SJCRH30 (cell line): ENCODE measurements around the gene SIRT4. TPM values are rescaled to one million over a fixed set of nuclear protein-coding genes. Genes with fewer than 3 reads are reported as not detected.
A peak's percentile ranks its signal among the peaks of the same experiment; 100 is the strongest.

ENCODE experiments used
- DNase-seq, 2 experiments: peaks; one replicate each; pipeline ENCODE4 v3.0.0-alpha.2; 2015 to 2020
- H3K27ac ChIP-seq: fragments of 250-450 bp; sonication (Bioruptor Pico); 2 replicates; pipeline ENCODE4 v1.5.1; 2020; ENCODE audit warnings: mild to moderate bottlenecking, moderate library complexity
- H3K27me3 ChIP-seq: fragments of 250-450 bp; sonication (Bioruptor Pico); 2 replicates; pipeline ENCODE4 v1.5.1; 2020; ENCODE audit warnings: mild to moderate bottlenecking, moderate library complexity
- H3K36me3 ChIP-seq: fragments of 250-450 bp; sonication (Bioruptor Pico); 2 replicates; pipeline ENCODE4 v1.5.1; 2020; ENCODE audit warnings: mild to moderate bottlenecking, moderate library complexity
- H3K4me1 ChIP-seq: fragments of 250-450 bp; sonication (Bioruptor Pico); 2 replicates; pipeline ENCODE4 v1.5.1; 2020; ENCODE audit warnings: mild to moderate bottlenecking, moderate library complexity
- H3K4me3 ChIP-seq: fragments of 250-450 bp; sonication (Bioruptor Pico); 2 replicates; pipeline ENCODE4 v1.5.1; 2020; ENCODE audit warnings: mild to moderate bottlenecking, moderate library complexity
- H3K9me3 ChIP-seq: fragments of 250-450 bp; sonication (Bioruptor Pico); replicated peaks from 2 replicates; pipeline ENCODE4 v1.5.1; 2020; ENCODE audit warnings: mild to moderate bottlenecking, moderate library complexity
- total RNA-seq: library from RNA; depleted of rRNA; stranded (reverse); fragments of >200 nt; shearing (Covaris generic); gene quantifications from 2 replicates; pipeline ENCODE4 v1.2.3, GENCODE V29; 2014; rRNA removed

Gene SIRT4
- total RNA-seq, 1 experiment from 2014 or later = 4.0 TPM

- H3K4me3 ChIP-seq = no peak overlapping the region
- H3K27me3 ChIP-seq = no peaks in the 10 kb centered on the region
- peaks cover 6% of the 10 kb centered on the region for H3K4me1 ChIP-seq
- H3K27ac ChIP-seq = no peak overlapping the region
- no peaks in the 10 kb centered on the region for H3K36me3 ChIP-seq
- no peaks in the 10 kb centered on the region for H3K9me3 ChIP-seq
- DNase-seq = no peak
Observed at GRCh38 chr12:120357104-120357503, 55.0 kb downstream of the SIRT4 start.

DNA sequence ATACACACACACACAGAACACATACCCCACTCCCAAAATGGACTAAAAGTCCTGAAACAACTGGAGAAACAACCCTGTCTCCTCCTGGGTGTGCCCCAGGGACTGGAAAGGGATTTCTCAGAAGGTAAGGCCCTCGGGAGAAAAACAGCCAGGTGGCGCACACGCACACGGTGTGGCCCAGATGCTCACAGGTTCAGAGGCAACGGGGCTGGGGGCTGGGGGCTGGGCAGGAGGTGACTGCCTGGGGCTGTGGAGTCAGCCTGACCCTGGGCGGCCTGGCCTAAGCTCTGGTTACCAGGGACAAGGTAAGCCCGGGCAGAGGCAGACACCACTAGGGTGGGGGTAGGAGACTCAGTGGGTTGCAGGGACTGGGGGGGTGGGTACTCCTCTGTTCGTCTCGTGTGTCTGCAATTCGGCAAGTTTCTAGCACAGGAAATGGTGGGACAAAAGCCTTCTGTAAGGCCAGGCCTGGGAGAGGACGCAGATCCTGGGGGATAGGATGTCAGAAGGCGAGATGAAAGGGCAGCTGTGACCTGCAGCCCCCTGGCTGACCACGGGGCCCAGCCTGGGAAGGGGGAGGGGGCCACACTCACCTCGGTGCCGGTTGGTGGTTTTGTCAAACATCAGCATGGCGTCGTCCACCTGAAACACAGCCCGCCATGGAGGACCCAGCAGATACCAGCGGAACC, 56.4 kb downstream of the SIRT4 start:
- no peak overlapping the region for H3K4me3 ChIP-seq
- peaks cover 13% of the 10 kb centered on the region for H3K4me1 ChIP-seq
- no peaks in the 10 kb centered on the region for H3K36me3 ChIP-seq
- H3K27me3 ChIP-seq = no peaks in the 10 kb centered on the region
- no peak overlapping the region for H3K27ac ChIP-seq
- H3K9me3 ChIP-seq = no peaks in the 10 kb centered on the region
- DNase-seq = peak in 1 of 2 experiments; percentile 24

DNA sequence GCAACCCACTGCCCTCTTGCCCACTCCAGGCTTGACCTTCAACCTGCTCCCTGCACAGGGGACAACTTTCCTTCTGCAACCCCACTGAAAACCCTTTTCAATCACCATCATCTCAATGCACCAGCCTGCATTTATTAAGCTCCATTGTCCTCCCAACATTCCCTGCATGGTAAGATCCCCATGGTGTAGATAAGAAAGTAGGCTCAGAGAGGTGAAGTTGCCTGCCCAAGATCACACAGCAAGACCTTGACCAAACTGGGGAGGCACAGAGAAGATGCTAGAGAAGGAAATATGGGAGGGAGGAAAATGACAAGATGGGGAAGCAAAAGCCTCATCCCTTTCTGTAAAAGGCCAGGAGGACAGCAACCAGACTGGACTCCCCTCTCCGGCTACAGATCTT, 57.0 kb downstream of the SIRT4 start:
- H3K36me3 ChIP-seq = no peaks in the 10 kb centered on the region
- no peak overlapping the region for H3K27ac ChIP-seq
- H3K9me3 ChIP-seq = no peaks in the 10 kb centered on the region
- peaks cover 13% of the 10 kb centered on the region for H3K4me1 ChIP-seq
- no peak for DNase-seq
- no peaks in the 10 kb centered on the region for H3K27me3 ChIP-seq
- no peak overlapping the region for H3K4me3 ChIP-seq

DNA sequence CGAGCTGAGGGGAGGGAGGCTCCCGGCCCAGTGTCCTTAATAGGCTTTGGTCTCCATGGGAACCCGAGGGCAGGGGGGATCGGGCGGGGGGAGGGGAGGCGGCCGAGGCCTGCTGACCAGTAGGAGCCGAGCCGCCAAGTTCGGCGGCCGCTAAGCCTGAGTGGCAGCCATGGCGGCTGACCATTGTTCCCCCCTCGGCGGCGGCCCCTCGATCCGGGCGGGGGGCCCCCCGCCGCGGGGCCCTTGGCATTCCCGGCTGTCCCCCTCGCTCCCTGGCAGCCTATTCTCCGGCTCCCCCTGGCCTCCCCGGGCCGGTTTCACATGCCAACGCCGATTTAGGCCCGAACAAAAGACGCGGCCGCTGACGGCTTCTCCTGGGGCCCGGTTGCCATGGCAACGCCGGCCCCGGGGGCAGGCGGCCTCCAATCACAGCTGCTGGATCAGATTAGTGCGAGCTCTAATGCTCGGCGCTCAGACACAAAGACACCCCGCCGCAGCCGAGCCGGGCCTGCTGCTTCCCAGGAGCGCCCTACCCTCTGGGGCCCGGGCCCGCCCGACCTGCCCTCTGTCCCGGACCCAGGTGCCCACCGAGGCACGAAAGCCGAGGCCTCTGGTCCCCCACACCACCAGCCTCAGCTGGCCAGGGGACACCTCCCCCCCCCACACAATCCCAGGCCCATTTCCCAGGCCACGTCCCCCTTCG, 59.5 kb downstream of the SIRT4 start:
- Histone ChIP-seq H3K36me3 (no peaks in the 10 kb centered on the region), H3K27me3 (no peaks in the 10 kb centered on the region), H3K9me3 (no peaks in the 10 kb centered on the region), H3K4me1 (peaks cover 13% of the 10 kb centered on the region), H3K4me3 (peak overlapping the region; percentile 69), H3K27ac (peak overlapping the region; percentile 76)
- peak; percentile 91 to 96 for DNase-seq

Other genes starting within 250 kb of the SIRT4 start
- 25.4 and 27.6 TPM in 2 replicates for gene RAB35, start 185.6 kb upstream of the SIRT4 start, total RNA-seq
- gene GCN1, start 107.6 kb upstream of the SIRT4 start, total RNA-seq = 49.7 and 61.9 TPM in 2 replicates
- gene RPLP0, start 101.2 kb upstream of the SIRT4 start, total RNA-seq = 2,854 and 3,078 TPM in 2 replicates
- 23.2 and 29.7 TPM in 2 replicates for gene PXN, start 36.6 kb upstream of the SIRT4 start, total RNA-seq
- gene RNU4-2, start 10.4 kb upstream of the SIRT4 start, total RNA-seq = under 0.01 TPM in 1 of 2 replicates, not detected in the other
- under 0.01 TPM in 2 replicates for gene RNU4-1, start 9.1 kb upstream of the SIRT4 start, total RNA-seq
- not detected in 2 replicates for gene PLA2G1B, start 25.5 kb downstream of the SIRT4 start, total RNA-seq
- 4.8 and 5.4 TPM in 2 replicates for gene MSI1, start 66.8 kb downstream of the SIRT4 start, total RNA-seq
- 423 and 488 TPM in 2 replicates for gene COX6A1, start 135.8 kb downstream of the SIRT4 start, total RNA-seq
- 43.4 and 45.5 TPM in 2 replicates for gene TRIAP1, start 144.1 kb downstream of the SIRT4 start, total RNA-seq
- 29.8 and 31.4 TPM in 2 replicates for gene GATC, start 144.1 kb downstream of the SIRT4 start, total RNA-seq
- gene SRSF9, start 167.4 kb downstream of the SIRT4 start, total RNA-seq = 120 and 136 TPM in 2 replicates
- gene DYNLL1, start 193.8 kb downstream of the SIRT4 start, total RNA-seq = 446 and 452 TPM in 2 replicates
- gene COQ5, start 226.8 kb downstream of the SIRT4 start, total RNA-seq = 30.3 and 34.2 TPM in 2 replicates
- gene RNF10, start 232.0 kb downstream of the SIRT4 start, total RNA-seq = 43.9 and 48.5 TPM in 2 replicates